ENCODE measurements around the gene NPHS1.
"Not testable (repeated sequence)": the region's sequence is repeated elsewhere in the genome, so short reads cannot be mapped to it uniquely, and the experiment has no call there.

NPHS1 gene

GRCh38 chr19:35851213-35852028 is 883 bp downstream of the NPHS1 start:
- no peak for DNase-seq (ENCODE audit: low spot score)

GRCh38 chr19:35848919-35849505 is 3.3 kb downstream of the NPHS1 start:
- DNase-seq (ENCODE audit: low spot score): no peak

- no peak for DNase-seq (ENCODE audit: low spot score)
These were observed 3.8 kb downstream of the NPHS1 start for GRCh38 chr19:35848486-35848885.

- DNase-seq (ENCODE audit: low spot score): no peak
These were observed 4.4 kb downstream of the NPHS1 start for GRCh38 chr19:35847911-35848310.

GRCh38 chr19:35846038-35846668 is 6.2 kb downstream of the NPHS1 start:
- DNase-seq (ENCODE audit: low spot score): no peak

GRCh38 chr19:35845215-35846037 is 6.9 kb downstream of the NPHS1 start:
- DNase-seq (ENCODE audit: low spot score): peak; percentile 31

GRCh38 chr19:35844482-35845214 is 7.7 kb downstream of the NPHS1 start:
- no peak for DNase-seq (ENCODE audit: low spot score)

GRCh38 chr19:35843676-35844481 is 8.4 kb downstream of the NPHS1 start:
- peak; percentile 26 for DNase-seq (ENCODE audit: low spot score)

GRCh38 chr19:35842666-35843272 is 9.5 kb downstream of the NPHS1 start:
- no peak for DNase-seq (ENCODE audit: low spot score)

- no peak for DNase-seq (ENCODE audit: low spot score)
These were observed 10.2 kb downstream of the NPHS1 start for GRCh38 chr19:35841961-35842595.

- DNase-seq (ENCODE audit: low spot score): not testable (repeated sequence)
These were observed 16.2 kb downstream of the NPHS1 start for GRCh38 chr19:35836096-35836495.

- DNase-seq (ENCODE audit: low spot score): no peak
These were observed 18.3 kb downstream of the NPHS1 start for GRCh38 chr19:35833972-35834371.

- no peak for DNase-seq (ENCODE audit: low spot score)
These were observed 20.2 kb downstream of the NPHS1 start for GRCh38 chr19:35832054-35832453.

GRCh38 chr19:35830986-35831385 is 21.3 kb downstream of the NPHS1 start:
- DNase-seq (ENCODE audit: low spot score): no peak

GRCh38 chr19:35828692-35829301 is 23.5 kb downstream of the NPHS1 start:
- DNase-seq (ENCODE audit: low spot score): peak; percentile 63

GRCh38 chr19:35824150-35824549 is 28.2 kb downstream of the NPHS1 start:
- no peak for DNase-seq (ENCODE audit: low spot score)

- DNase-seq (ENCODE audit: low spot score): no peak
These were observed 29.7 kb downstream of the NPHS1 start for GRCh38 chr19:35822579-35822978.

- no peak for DNase-seq (ENCODE audit: low spot score)
These were observed 33.9 kb downstream of the NPHS1 start for GRCh38 chr19:35818445-35818844.

GRCh38 chr19:35816846-35817245 is 35.5 kb downstream of the NPHS1 start:
- no peak for DNase-seq (ENCODE audit: low spot score)
